ENCODE measurements around the gene KCNK10.

DNA sequence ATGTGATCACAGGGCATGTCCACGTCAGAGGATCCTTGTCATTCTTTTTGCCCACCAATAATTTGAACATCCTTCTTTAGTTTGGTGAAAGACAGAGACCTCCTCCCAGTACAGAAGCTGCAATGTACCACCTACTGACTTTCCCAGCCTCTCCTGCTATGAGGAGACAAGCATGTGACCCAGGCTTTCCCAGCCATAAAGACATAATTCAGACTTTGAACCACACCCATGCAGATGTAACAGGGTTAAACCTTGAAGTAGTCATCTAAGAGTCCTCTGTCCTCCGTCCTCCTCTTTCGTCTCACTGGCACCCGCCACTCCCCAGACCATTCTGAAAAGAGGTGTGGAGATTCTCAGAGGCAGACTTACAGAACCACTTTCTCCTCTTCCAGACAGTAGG, 120.8 kb downstream of the KCNK10 start:
- TF ChIP-seq, protein P1, sequence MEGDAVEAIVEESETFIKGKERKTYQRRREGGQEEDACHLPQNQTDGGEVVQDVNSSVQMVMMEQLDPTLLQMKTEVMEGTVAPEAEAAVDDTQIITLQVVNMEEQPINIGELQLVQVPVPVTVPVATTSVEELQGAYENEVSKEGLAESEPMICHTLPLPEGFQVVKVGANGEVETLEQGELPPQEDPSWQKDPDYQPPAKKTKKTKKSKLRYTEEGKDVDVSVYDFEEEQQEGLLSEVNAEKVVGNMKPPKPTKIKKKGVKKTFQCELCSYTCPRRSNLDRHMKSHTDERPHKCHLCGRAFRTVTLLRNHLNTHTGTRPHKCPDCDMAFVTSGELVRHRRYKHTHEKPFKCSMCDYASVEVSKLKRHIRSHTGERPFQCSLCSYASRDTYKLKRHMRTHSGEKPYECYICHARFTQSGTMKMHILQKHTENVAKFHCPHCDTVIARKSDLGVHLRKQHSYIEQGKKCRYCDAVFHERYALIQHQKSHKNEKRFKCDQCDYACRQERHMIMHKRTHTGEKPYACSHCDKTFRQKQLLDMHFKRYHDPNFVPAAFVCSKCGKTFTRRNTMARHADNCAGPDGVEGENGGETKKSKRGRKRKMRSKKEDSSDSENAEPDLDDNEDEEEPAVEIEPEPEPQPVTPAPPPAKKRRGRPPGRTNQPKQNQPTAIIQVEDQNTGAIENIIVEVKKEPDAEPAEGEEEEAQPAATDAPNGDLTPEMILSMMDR (IDR thresholded peaks at IDR 0.05; ENCODE audit: low read depth, low read length, poor library complexity, severe bottlenecking) = no peak
- TF ChIP-seq EZH2phosphoT487 (IDR thresholded peaks at IDR 0.05; ENCODE audit: borderline replicate concordance, low read length) = no peak
